HCT116 (cell line): ENCODE results near the gene ASCL5. TPM values are rescaled to one million over a fixed set of nuclear protein-coding genes. Genes with fewer than 3 reads are reported as not detected.

Experiments
- ATAC-seq: fragments of 200-7000 bp; cut with Tn5 transposase; 2 replicates; pipeline ENCODE4 v1.9.1; 2020; ENCODE audit warnings: mild to moderate bottlenecking, moderate library complexity
- BruUV-seq: library from RNA; stranded (reverse); fragments of 400-500 nt; replicated peaks from 2 replicates; lab custom pipeline; 2021; lab: Mats Ljungman, UMichigan
- CTCF ChIA-PET: fragments of 300-600 bp; sonication (Branson Sonifier 250); formaldehyde crosslinking; loops from one replicate; lab custom pipeline; 2021; ENCODE audit warnings: antibody characterized with exemption; lab: Charles Lee
- POLR2A ChIA-PET: fragments of 300-600, 350-600 bp; sonication (Branson Sonifier 250); formaldehyde crosslinking; loops from one replicate; lab custom pipeline; 2021; ENCODE audit warnings: antibody characterized with exemption; lab: Charles Lee
- RAD21 ChIA-PET, 2 experiments: fragments of 300-600 bp; sonication (Branson Sonifier 250); formaldehyde crosslinking; loops; one replicate each; lab custom pipeline; 2023; ENCODE audit warnings: low total read pairs in 2 of 2; ENCODE audit not compliant: uncharacterized antibody in 2 of 2, unreplicated experiment in 2 of 2, low non-redundant PET in 1 of 2; lab: Charles Lee
- DNase-seq: peaks from one replicate; pipeline ENCODE4 v3.0.0-alpha.2; 2010; ENCODE audit warnings: low read depth, low spot score
- H2AFZ ChIP-seq: fragments of 200-600 bp; shearing (Covaris generic), sonication (generic); 2 replicates; pipeline ENCODE4 v1.6.1; 2017; ENCODE audit warnings: low read depth, mixed run types, mixed read lengths, antibody characterized with exemption, low read length; ENCODE audit not compliant: poor library complexity, severe bottlenecking
- H3K27ac ChIP-seq: 2 replicates; pipeline ENCODE4 v1.5.1; 2012; ENCODE audit warnings: low read depth, low read length
- H3K27me3 ChIP-seq: fragments of 200-600 bp; sonication (generic); 2 replicates; pipeline ENCODE4 v1.6.1; 2016; ENCODE audit warnings: mixed run types, low read length, mixed read lengths; ENCODE audit not compliant: insufficient read depth
- H3K36me3 ChIP-seq, 2 experiments: fragments of 200-500 bp in 1 of 2; fragments of 200-600 bp in 1 of 2; sonication (Bioruptor generic) in 1 of 2; sonication (generic) in 1 of 2; 2 replicates each; pipeline versions ENCODE4 v1.5.1 to v1.6.1; 2014 to 2016; ENCODE audit warnings: low read length in 2 of 2, inconsistent platforms in 1 of 2, mixed read lengths in 1 of 2, mixed run types in 1 of 2; ENCODE audit not compliant: insufficient read depth in 2 of 2, control insufficient read depth in 1 of 2
- H3K4me1 ChIP-seq, 2 experiments: fragments of 200-600 bp in 1 of 2; sonication (generic) in 1 of 2; 2 replicates each; pipeline versions ENCODE4 v1.5.1 to v1.6.1; 2012 to 2017; ENCODE audit warnings: low read length in 2 of 2, inconsistent platforms in 1 of 2, mild to moderate bottlenecking in 1 of 2, mixed read lengths in 1 of 2, mixed run types in 1 of 2, moderate library complexity in 1 of 2; ENCODE audit not compliant: insufficient read depth in 2 of 2, control insufficient read depth in 1 of 2
- H3K4me2 ChIP-seq: fragments of 200-600 bp; sonication (generic); 2 replicates; pipeline ENCODE4 v1.6.1; 2017; ENCODE audit warnings: mixed run types, low read length, mixed read lengths
- H3K4me3 ChIP-seq, 2 experiments: fragments of 200-600 bp in 1 of 2; sonication (generic) in 1 of 2; replicated peaks in 1 of 2; 2 replicates each; pipeline ENCODE4 v1.5.1; 2011 to 2016; ENCODE audit warnings: low read length in 2 of 2, control low read depth in 1 of 2, low read depth in 1 of 2, mild to moderate bottlenecking in 1 of 2, mixed read lengths in 1 of 2, mixed run types in 1 of 2
- H3K79me2 ChIP-seq: fragments of 200-600 bp; sonication (generic); 2 replicates; pipeline ENCODE4 v1.6.1; 2017; ENCODE audit warnings: mild to moderate bottlenecking, mixed run types, low read length, moderate library complexity, mixed read lengths; ENCODE audit not compliant: insufficient read depth
- H3K9ac ChIP-seq: fragments of 200-600 bp; sonication (generic); 2 replicates; pipeline ENCODE4 v1.6.1; 2016; ENCODE audit warnings: low read length, mixed read lengths
- H3K9me2 ChIP-seq: fragments of 200-600 bp; sonication (generic), shearing (Covaris generic); 2 replicates; pipeline ENCODE4 v1.6.1; 2017; ENCODE audit warnings: mixed run types, mild to moderate bottlenecking, moderate library complexity; ENCODE audit not compliant: insufficient read depth
- H3K9me3 ChIP-seq, 2 experiments: fragments of 200-500 bp in 1 of 2; fragments of 200-600 bp in 1 of 2; sonication (Bioruptor generic) in 1 of 2; sonication (generic) in 1 of 2; 2 replicates each; pipeline ENCODE4 v1.6.1; 2014 to 2017; ENCODE audit warnings: low read length in 2 of 2, mixed read lengths in 2 of 2, inconsistent platforms in 1 of 2, low read depth in 1 of 2, mild to moderate bottlenecking in 1 of 2, mixed run types in 1 of 2, moderate library complexity in 1 of 2; ENCODE audit not compliant: control insufficient read depth in 1 of 2, insufficient read depth in 1 of 2
- H4K20me1 ChIP-seq: fragments of 200-600 bp; sonication (generic), shearing (Covaris generic); 2 replicates; pipeline ENCODE4 v1.6.1; 2017; ENCODE audit warnings: mixed run types, mild to moderate bottlenecking, moderate library complexity; ENCODE audit not compliant: insufficient read depth
- CBX3 ChIP-seq: IDR thresholded peaks from 2 replicates; pipeline ENCODE4 v1.6.1; 2012; ENCODE audit warnings: low read depth
- CTCF ChIP-seq, 3 experiments: fragments of 200-600 bp in 1 of 3; sonication (generic) in 1 of 3; IDR thresholded peaks in 2 of 3; conservative IDR thresholded peaks in 1 of 3; 2 replicates each; pipeline ENCODE4 v1.5.1; 2012 to 2017; ENCODE audit warnings: low read depth in 2 of 3, low read length in 2 of 3, antibody characterized with exemption in 1 of 3, borderline replicate concordance in 1 of 3, control low read depth in 1 of 3, mild to moderate bottlenecking in 1 of 3, mixed read lengths in 1 of 3, mixed run types in 1 of 3, moderate library complexity in 1 of 3; ENCODE audit not compliant: insufficient read depth in 1 of 3
- ELF1 ChIP-seq: IDR thresholded peaks from 2 replicates; pipeline ENCODE4 v1.6.1; 2012; ENCODE audit warnings: low read depth, borderline replicate concordance
- FOSL1 ChIP-seq: IDR thresholded peaks from 2 replicates; pipeline ENCODE4 v1.6.1; 2012; ENCODE audit warnings: low read depth
- POLR2A ChIP-seq: IDR thresholded peaks from 2 replicates; pipeline ENCODE4 v1.7.0; 2011; ENCODE audit warnings: borderline replicate concordance; ENCODE audit not compliant: insufficient read depth, insufficient read length; ENCODE audit errors: extremely low read depth
- POLR2AphosphoS5 ChIP-seq: IDR thresholded peaks from 2 replicates; pipeline ENCODE4 v1.6.1; 2011; ENCODE audit warnings: mild to moderate bottlenecking, low read depth, low read length, moderate library complexity
- RAD21 ChIP-seq: IDR thresholded peaks from 2 replicates; pipeline ENCODE4 v1.6.1; 2012; ENCODE audit warnings: low read depth, mild to moderate bottlenecking
- REST ChIP-seq: IDR thresholded peaks from 2 replicates; pipeline ENCODE4 v1.6.1; 2012; ENCODE audit warnings: low read depth
- ZFX ChIP-seq: fragments of 450-650 bp; IDR thresholded peaks from 2 replicates; pipeline ENCODE4 v1.6.1; 2017
- intact Hi-C: fragments of 100-400 bp; cut with micrococcal nuclease; formaldehyde crosslinking; loops from 2 replicates; pipeline ENCODE4 v1.10.0; 2022
- total RNA-seq: library from RNA; stranded (reverse); gene quantifications from one replicate; pipeline ENCODE4 v1.2.1, GENCODE V29; 2021; ENCODE audit not compliant: unreplicated experiment

The ASCL5 gene
- total RNA-seq, 1 experiment from 2014 or later, result 0.15 TPM

- no TSS peak for BruUV-seq
- ATAC-seq (no peak), DNase-seq (no peak)
- TF ChIP-seq CTCF (IDR thresholded peaks at IDR 0.05 in 2 of 3, conservative IDR thresholded peaks at IDR 0.05 in 1 of 3; ENCODE audit: borderline replicate concordance in 1 of 3, insufficient read depth in 1 of 3, low read depth in 2 of 3, low read length in 2 of 3), result no peak
- TF ChIP-seq RAD21, result no peak
- TF ChIP-seq POLR2AphosphoS5, result no peak
- TF ChIP-seq FOSL1, result no peak
- TF ChIP-seq CBX3, result no peak
- TF ChIP-seq REST, result no peak
- TF ChIP-seq POLR2A, result no peak
- TF ChIP-seq ZFX, result no peak
- no peak for TF ChIP-seq ELF1
- H3K4me2 ChIP-seq, result no peak overlapping the region
- no peak overlapping the region for H2AFZ ChIP-seq
- peaks cover 16% of the 10 kb centered on the region; the same call in 1 of the 2 replicates for H3K79me2 ChIP-seq
- H3K9me3 ChIP-seq, result no peaks in the 10 kb centered on the region
- peaks cover under 1 to 2% of the 10 kb centered on the region in 2 experiments; a peak in 1 of 4 replicates for H3K36me3 ChIP-seq
- H3K9ac ChIP-seq, result no peak overlapping the region
- ChIA-PET POLR2A (no interaction called here), RAD21 (no interaction called here), CTCF (no interaction called here)
- H3K4me1 ChIP-seq, result peaks cover 3 to 15% of the 10 kb centered on the region in 2 experiments; a peak in 3 of 4 replicates
- no peaks in the 10 kb centered on the region for H3K9me2 ChIP-seq
- intact Hi-C loops, result no loop called here
- H3K4me3 ChIP-seq, result no peak overlapping the region
- H3K27ac ChIP-seq, result no peak overlapping the region
- no peaks in the 10 kb centered on the region for H4K20me1 ChIP-seq
- no peaks in the 10 kb centered on the region for H3K27me3 ChIP-seq
Observed at GRCh38 chr1:201156819-201157218, 29.8 kb upstream of the ASCL5 start.
